Measurements from ENCODE around the gene TRIM72.
"Not testable (repeated sequence)": the region's sequence is repeated elsewhere in the genome, so short reads cannot be mapped to it uniquely, and the experiment has no call there.

TRIM72 gene

GRCh38 chr16:31215287-31216162 lies 1.6 kb downstream of the TRIM72 start:
- DNase-seq (ENCODE audit: low read depth) = no peak

GRCh38 chr16:31216422-31217135 lies 2.7 kb downstream of the TRIM72 start, which contains the start of gene PYDC1:
Gene PYDC1 (minus strand): TSS chr16:31217135. CDS start chr16:31217028, 107 bp downstream.
- no peak for DNase-seq (ENCODE audit: low read depth)

- no peak for DNase-seq (ENCODE audit: low read depth)
Measured at GRCh38 chr16:31217136-31217530, 3.2 kb downstream of the TRIM72 start.

- no peak for DNase-seq (ENCODE audit: low read depth)
Measured at GRCh38 chr16:31219154-31219741, 5.3 kb downstream of the TRIM72 start.

GRCh38 chr16:31221357-31222160 lies 7.6 kb downstream of the TRIM72 start:
- DNase-seq (ENCODE audit: low read depth) = no peak

- no peak for DNase-seq (ENCODE audit: low read depth)
Measured at GRCh38 chr16:31223044-31223443, 9.1 kb downstream of the TRIM72 start.

- DNase-seq (ENCODE audit: low read depth) = no peak
Measured at GRCh38 chr16:31224092-31224955, 10.4 kb downstream of the TRIM72 start.

GRCh38 chr16:31225193-31225592 lies 11.3 kb downstream of the TRIM72 start:
- no peak for DNase-seq (ENCODE audit: low read depth)

GRCh38 chr16:31228206-31228605 lies 14.3 kb downstream of the TRIM72 start:
- DNase-seq (ENCODE audit: low read depth) = no peak

- DNase-seq (ENCODE audit: low read depth) = no peak
Measured at GRCh38 chr16:31229501-31229900, 15.6 kb downstream of the TRIM72 start.

GRCh38 chr16:31238041-31238440 lies 24.1 kb downstream of the TRIM72 start:
- DNase-seq (ENCODE audit: low read depth) = no peak

- DNase-seq (ENCODE audit: low read depth) = no peak
Measured at GRCh38 chr16:31242206-31242605, 28.3 kb downstream of the TRIM72 start.

- no peak for DNase-seq (ENCODE audit: low read depth)
Measured at GRCh38 chr16:31243734-31244670, 30.1 kb downstream of the TRIM72 start.

- not testable (repeated sequence) for DNase-seq (ENCODE audit: low read depth)
Measured at GRCh38 chr16:31245598-31245997, 31.7 kb downstream of the TRIM72 start.

- DNase-seq (ENCODE audit: low read depth) = no peak
Measured at GRCh38 chr16:31246296-31246695, 32.4 kb downstream of the TRIM72 start.

- DNase-seq (ENCODE audit: low read depth) = no peak
Measured at GRCh38 chr16:31248344-31248743, 34.4 kb downstream of the TRIM72 start.

- no peak for DNase-seq (ENCODE audit: low read depth)
Measured at GRCh38 chr16:31250782-31251384, 37.0 kb downstream of the TRIM72 start.

GRCh38 chr16:31251435-31251834 lies 37.5 kb downstream of the TRIM72 start:
- no peak for DNase-seq (ENCODE audit: low read depth)

GRCh38 chr16:31253642-31254045 lies 39.7 kb downstream of the TRIM72 start:
- no peak for DNase-seq (ENCODE audit: low read depth)

Data from stimulated activated CD8-positive, alpha-beta memory T cell treated with anti-CD3 and anti-CD28 coated beads, Interleukin-4, amount 100 ng/mL, for 24 hours (primary cell).